Suprapubic skin (tissue), 3 donors: Measurements from ENCODE around the gene WAPL.

ENCODE experiments used
- EP300 ChIP-seq: sonication (generic); formaldehyde crosslinking; IDR thresholded peaks from one replicate; pipeline ENCODE4 v1.6.1; 2017; ENCODE audit warnings: antibody characterized with exemption
- POLR2A ChIP-seq, 2 donors: fragments of 450-650 bp; IDR thresholded peaks; one replicate each; pipeline ENCODE4 v1.6.1; 2017; ENCODE audit warnings: antibody characterized with exemption in 2 of 2, mild to moderate bottlenecking in 2 of 2, moderate library complexity in 2 of 2
- TF ChIP-seq, protein P1 (sequence below), 2 donors: fragments of 200-600 bp in 1 of 2; fragments of 450-650 bp in 1 of 2; sonication (generic) in 1 of 2; IDR thresholded peaks; one replicate each; pipeline ENCODE4 v1.5.1; 2016 to 2019; ENCODE audit warnings: antibody characterized with exemption in 2 of 2, mild to moderate bottlenecking in 1 of 2, moderate library complexity in 1 of 2

DNA sequence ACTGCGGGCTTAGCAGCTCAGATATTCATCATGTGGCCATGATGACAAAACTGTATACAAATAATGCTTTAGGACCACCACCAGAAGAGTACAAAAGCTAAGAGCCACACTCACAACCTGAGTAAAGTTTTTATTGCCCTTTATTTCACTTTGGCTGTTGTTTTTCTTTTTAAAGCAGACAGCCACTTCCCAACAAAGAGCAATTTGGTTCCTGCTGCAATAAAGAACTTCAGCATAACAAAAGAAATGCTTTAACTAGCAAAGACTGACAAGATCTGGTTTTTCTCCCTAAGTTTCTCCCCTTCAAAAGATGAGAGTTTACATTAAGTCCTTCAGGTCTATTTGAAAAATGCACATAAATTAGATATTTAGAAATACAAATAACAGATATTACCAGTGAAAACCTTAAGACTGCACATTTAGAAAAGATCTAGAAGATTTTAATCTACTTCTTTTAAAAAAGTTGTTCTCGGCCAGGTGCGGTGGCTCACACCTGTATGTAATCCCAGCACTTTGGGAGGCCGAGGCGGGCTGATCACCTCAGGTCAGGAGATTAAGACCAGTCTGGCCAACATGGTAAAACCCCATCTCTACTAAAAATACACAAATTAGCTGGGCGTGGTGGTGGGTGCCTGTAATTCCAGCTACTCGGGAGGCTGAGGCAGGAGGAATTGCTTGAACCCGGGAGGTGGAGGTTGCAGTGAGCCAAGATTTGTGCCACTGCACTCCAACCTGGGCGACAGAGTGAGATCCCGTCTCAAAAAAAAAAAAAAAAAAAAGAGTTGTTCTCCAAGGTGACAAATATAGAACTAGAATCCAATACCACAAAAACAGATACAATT, 59.4 kb downstream of the WAPL start:
- TF ChIP-seq, protein P1, sequence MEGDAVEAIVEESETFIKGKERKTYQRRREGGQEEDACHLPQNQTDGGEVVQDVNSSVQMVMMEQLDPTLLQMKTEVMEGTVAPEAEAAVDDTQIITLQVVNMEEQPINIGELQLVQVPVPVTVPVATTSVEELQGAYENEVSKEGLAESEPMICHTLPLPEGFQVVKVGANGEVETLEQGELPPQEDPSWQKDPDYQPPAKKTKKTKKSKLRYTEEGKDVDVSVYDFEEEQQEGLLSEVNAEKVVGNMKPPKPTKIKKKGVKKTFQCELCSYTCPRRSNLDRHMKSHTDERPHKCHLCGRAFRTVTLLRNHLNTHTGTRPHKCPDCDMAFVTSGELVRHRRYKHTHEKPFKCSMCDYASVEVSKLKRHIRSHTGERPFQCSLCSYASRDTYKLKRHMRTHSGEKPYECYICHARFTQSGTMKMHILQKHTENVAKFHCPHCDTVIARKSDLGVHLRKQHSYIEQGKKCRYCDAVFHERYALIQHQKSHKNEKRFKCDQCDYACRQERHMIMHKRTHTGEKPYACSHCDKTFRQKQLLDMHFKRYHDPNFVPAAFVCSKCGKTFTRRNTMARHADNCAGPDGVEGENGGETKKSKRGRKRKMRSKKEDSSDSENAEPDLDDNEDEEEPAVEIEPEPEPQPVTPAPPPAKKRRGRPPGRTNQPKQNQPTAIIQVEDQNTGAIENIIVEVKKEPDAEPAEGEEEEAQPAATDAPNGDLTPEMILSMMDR (IDR thresholded peaks at IDR 0.05), result no peak
- TF ChIP-seq POLR2A (IDR thresholded peaks at IDR 0.05) (no peak), EP300 (no peak)
